Measurements from ENCODE around the gene POLG2. TPM values are rescaled to one million over a fixed set of nuclear protein-coding genes. Genes with fewer than 3 reads are reported as not detected.

POLG2 gene
- total and polyA plus RNA-seq, 3 donors from 2014 or later, result 19.0 to 47.1 (median 29.7) TPM

DNA sequence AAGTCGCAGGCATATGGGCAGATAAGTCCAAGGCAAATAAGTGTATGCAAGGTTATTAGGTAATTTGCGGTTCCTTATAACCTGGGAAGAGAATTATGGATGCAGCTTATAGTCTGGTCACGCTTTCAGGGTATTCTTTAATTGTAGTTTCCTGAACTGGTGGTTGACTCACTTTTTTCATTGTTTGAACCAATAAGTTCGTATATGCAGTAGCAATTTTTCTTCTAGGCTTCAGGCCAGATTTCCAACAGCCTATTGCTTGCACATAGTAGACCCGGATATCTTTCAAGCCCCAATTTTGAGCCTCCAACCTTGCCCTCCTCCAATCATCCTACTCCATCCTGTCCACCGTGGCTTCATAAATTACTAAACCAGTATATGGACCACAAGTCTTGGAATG lies 22.7 kb upstream of the POLG2 start:
- H3K27me3 ChIP-seq, result no peaks in the 10 kb centered on the region
- no peak overlapping the region for H3K4me3 ChIP-seq
- no peak for TF ChIP-seq POLR2A (IDR thresholded peaks at IDR 0.05)
- TF ChIP-seq, protein P1, sequence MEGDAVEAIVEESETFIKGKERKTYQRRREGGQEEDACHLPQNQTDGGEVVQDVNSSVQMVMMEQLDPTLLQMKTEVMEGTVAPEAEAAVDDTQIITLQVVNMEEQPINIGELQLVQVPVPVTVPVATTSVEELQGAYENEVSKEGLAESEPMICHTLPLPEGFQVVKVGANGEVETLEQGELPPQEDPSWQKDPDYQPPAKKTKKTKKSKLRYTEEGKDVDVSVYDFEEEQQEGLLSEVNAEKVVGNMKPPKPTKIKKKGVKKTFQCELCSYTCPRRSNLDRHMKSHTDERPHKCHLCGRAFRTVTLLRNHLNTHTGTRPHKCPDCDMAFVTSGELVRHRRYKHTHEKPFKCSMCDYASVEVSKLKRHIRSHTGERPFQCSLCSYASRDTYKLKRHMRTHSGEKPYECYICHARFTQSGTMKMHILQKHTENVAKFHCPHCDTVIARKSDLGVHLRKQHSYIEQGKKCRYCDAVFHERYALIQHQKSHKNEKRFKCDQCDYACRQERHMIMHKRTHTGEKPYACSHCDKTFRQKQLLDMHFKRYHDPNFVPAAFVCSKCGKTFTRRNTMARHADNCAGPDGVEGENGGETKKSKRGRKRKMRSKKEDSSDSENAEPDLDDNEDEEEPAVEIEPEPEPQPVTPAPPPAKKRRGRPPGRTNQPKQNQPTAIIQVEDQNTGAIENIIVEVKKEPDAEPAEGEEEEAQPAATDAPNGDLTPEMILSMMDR (IDR thresholded peaks at IDR 0.05), result no peak
- WGBS, 2 donors, result 88 to 94% methylated on average over 6 of the region's 6 CpGs
- H3K4me1 ChIP-seq, result no peaks in the 10 kb centered on the region
- intact Hi-C loops (cut with DNase I; ENCODE audit: low total_unique reads), result no loop called here
- DNase-seq, result no peak
- no peaks in the 10 kb centered on the region for H3K36me3 ChIP-seq (ENCODE audit: low read depth, missing control alignments)
- H3K9me3 ChIP-seq, result no peaks in the 10 kb centered on the region
- no peak overlapping the region for H3K27ac ChIP-seq

DNA sequence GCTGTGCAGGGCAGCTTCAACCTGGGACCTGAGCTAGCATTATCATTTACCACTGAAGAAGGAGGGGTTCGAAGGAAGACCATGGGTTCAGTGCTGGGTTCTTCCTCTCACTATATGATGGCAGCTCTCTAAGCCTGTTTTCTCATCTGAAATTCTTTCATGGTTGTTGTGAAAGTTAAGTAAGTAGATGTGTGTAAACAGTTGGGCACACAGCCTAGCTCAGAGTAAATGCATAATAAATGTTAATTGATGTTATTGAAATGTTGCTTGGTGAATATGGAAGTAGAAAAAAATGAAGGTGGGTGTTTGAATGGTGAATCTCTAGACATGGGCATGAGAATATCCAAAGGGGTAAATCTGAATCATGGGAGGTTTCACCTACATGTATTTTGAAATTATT lies 19.0 kb upstream of the POLG2 start:
- intact Hi-C loops (cut with DNase I; ENCODE audit: low total_unique reads), result no loop called here
- H3K27me3 ChIP-seq, result no peaks in the 10 kb centered on the region
- no peaks in the 10 kb centered on the region for H3K9me3 ChIP-seq
- no peaks in the 10 kb centered on the region for H3K4me1 ChIP-seq
- H3K4me3 ChIP-seq, result no peak overlapping the region
- no peak for TF ChIP-seq POLR2A (IDR thresholded peaks at IDR 0.05)
- TF ChIP-seq, protein P1 (IDR thresholded peaks at IDR 0.05), result no peak
- WGBS, 2 donors, result 90 to 100% methylated on average over 1 of the region's 1 CpG
- no peak for DNase-seq
- H3K27ac ChIP-seq, result no peak overlapping the region
- H3K36me3 ChIP-seq (ENCODE audit: low read depth, missing control alignments), result no peaks in the 10 kb centered on the region

DNA sequence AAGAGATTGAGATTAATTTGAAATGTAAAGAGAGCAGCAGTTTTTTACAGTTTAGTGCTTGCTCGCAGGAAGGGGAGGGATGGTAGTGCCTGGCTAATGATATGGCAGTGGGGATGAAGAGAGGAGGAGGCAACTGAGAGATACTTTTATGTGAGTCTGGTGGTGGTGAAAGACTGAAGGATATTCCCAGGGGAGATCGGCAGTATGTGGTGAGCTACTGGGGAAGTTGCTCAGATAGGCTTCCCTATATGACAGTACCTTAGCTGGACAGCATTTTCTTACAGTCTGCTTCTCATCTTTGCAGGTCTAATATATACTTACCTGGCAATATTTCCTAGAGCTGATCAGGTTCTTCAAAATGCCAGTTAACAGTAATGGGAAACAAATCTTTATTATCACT lies 18.6 kb upstream of the POLG2 start:
- Histone ChIP-seq H3K9me3 (no peaks in the 10 kb centered on the region), H3K4me3 (no peak overlapping the region), H3K27ac (no peak overlapping the region), H3K36me3 (ENCODE audit: low read depth, missing control alignments) (no peaks in the 10 kb centered on the region), H3K4me1 (no peaks in the 10 kb centered on the region), H3K27me3 (no peaks in the 10 kb centered on the region)
- DNase-seq, result no peak
- intact Hi-C loops (cut with DNase I; ENCODE audit: low total_unique reads), result no loop called here
- TF ChIP-seq, protein P1 (IDR thresholded peaks at IDR 0.05), result no peak
- TF ChIP-seq POLR2A (IDR thresholded peaks at IDR 0.05), result no peak
- WGBS, 2 donors, result 68 to 89% methylated on average over 2 of the region's 2 CpGs

DNA sequence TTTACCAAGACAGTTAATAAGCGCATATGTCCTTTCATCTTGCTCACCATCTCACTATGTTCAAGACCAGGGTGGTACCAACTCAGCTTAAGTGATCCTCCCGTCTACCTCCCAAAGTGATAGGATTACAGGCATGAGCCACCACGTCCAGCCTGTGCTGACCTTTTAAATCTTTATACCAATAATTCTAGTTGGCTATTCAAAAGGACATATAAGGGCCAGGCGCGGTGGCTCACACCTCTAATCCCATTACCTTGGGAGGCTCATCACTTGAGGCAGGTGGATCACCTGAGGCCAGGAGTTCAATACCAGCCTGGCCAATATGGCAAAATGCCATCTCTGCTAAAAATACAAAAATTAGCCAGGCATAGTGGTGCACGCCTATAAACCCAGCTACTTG lies 12.3 kb upstream of the POLG2 start:
- intact Hi-C loops (cut with DNase I; ENCODE audit: low total_unique reads), result no loop called here
- Histone ChIP-seq H3K36me3 (ENCODE audit: low read depth, missing control alignments) (no peaks in the 10 kb centered on the region), H3K9me3 (no peaks in the 10 kb centered on the region), H3K4me3 (no peak overlapping the region), H3K4me1 (peaks cover 7% of the 10 kb centered on the region), H3K27me3 (no peaks in the 10 kb centered on the region), H3K27ac (no peak overlapping the region)
- TF ChIP-seq, protein P1 (IDR thresholded peaks at IDR 0.05), result no peak
- no peak for TF ChIP-seq POLR2A (IDR thresholded peaks at IDR 0.05)
- no peak for DNase-seq
- WGBS, 2 donors, result 84 to 90% methylated on average over 6 of the region's 6 CpGs

DNA sequence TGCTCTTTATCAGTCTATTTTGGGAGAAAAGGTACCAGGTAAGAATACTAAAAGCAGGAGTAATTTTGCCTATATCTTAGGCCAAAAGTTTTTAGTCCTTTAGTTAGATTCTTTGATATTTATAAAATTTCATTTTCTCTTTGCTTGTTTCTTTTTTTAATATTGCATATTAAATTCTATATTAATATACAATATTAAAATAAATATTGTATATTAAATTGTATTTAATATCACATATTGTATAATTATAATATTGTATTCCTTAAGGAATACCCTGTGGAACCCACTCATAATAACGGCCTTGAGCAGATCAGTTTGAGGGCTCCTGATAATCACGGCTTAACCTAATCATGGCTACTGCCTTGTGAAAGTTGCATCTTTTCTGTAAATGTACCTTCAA lies 11.8 kb upstream of the POLG2 start:
- Histone ChIP-seq H3K27ac (no peak overlapping the region), H3K4me1 (peaks cover 10% of the 10 kb centered on the region), H3K36me3 (ENCODE audit: low read depth, missing control alignments) (no peaks in the 10 kb centered on the region), H3K9me3 (no peaks in the 10 kb centered on the region), H3K4me3 (no peak overlapping the region), H3K27me3 (no peaks in the 10 kb centered on the region)
- intact Hi-C loops (cut with DNase I; ENCODE audit: low total_unique reads), result no loop called here
- no peak for DNase-seq
- WGBS, 2 donors, result 69 to 72% methylated on average over 2 of the region's 2 CpGs
- TF ChIP-seq, protein P1 (IDR thresholded peaks at IDR 0.05), result no peak
- no peak for TF ChIP-seq POLR2A (IDR thresholded peaks at IDR 0.05)

Data from testis (tissue), 3 donors.